ENCODE data around the gene GORASP1.
"Not testable (repeated sequence)": the region's sequence is repeated elsewhere in the genome, so short reads cannot be mapped to it uniquely, and the experiment has no call there.

The GORASP1 gene

DNA sequence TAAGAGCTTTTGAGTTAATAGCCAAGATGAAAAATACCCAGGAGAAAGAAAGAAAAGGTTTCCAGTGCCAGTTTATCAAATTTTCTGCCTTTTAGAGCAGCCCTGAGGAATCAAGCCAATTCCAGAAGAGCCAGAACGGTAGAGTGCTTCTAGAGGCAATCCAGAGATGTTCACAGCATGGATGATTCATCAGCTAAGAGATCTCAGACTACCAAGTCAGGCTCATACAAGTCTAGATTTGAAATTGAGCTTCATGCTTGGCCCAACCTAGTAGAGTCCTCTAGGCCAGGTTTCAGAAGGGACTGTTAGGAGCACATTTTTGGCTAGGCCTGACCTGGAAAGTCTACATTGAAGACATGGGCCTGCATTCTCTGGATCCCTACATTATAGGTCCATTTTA is 40.1 kb downstream of the GORASP1 start:
- no peak overlapping the region for H3K4me3 ChIP-seq (ENCODE audit: low read depth, low read length)
- TF ChIP-seq, protein P1, sequence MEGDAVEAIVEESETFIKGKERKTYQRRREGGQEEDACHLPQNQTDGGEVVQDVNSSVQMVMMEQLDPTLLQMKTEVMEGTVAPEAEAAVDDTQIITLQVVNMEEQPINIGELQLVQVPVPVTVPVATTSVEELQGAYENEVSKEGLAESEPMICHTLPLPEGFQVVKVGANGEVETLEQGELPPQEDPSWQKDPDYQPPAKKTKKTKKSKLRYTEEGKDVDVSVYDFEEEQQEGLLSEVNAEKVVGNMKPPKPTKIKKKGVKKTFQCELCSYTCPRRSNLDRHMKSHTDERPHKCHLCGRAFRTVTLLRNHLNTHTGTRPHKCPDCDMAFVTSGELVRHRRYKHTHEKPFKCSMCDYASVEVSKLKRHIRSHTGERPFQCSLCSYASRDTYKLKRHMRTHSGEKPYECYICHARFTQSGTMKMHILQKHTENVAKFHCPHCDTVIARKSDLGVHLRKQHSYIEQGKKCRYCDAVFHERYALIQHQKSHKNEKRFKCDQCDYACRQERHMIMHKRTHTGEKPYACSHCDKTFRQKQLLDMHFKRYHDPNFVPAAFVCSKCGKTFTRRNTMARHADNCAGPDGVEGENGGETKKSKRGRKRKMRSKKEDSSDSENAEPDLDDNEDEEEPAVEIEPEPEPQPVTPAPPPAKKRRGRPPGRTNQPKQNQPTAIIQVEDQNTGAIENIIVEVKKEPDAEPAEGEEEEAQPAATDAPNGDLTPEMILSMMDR (IDR thresholded peaks at IDR 0.05; ENCODE audit: low read depth, low read length), result no peak
- H3K27me3 ChIP-seq (ENCODE audit: insufficient read depth, low read depth, severe bottlenecking), result no peaks in the 10 kb centered on the region
- DNase-seq, result no peak
- no peaks in the 10 kb centered on the region for H3K9me3 ChIP-seq (ENCODE audit: severe bottlenecking)
- peaks cover 42% of the 10 kb centered on the region for H3K36me3 ChIP-seq
- no peak overlapping the region for H3K27ac ChIP-seq

GRCh38 chr3:39065197-39065596 is 42.2 kb downstream of the GORASP1 start:
- Histone ChIP-seq H3K27ac (no peak overlapping the region), H3K27me3 (ENCODE audit: insufficient read depth, low read depth, severe bottlenecking) (no peaks in the 10 kb centered on the region), H3K36me3 (peaks cover 31% of the 10 kb centered on the region), H3K9me3 (ENCODE audit: severe bottlenecking) (no peaks in the 10 kb centered on the region), H3K4me3 (ENCODE audit: low read depth, low read length) (no peak overlapping the region)
- peak; percentile 27 for DNase-seq
- TF ChIP-seq, protein P1 (IDR thresholded peaks at IDR 0.05; ENCODE audit: low read depth, low read length), result peak; percentile 66

- H3K9me3 ChIP-seq (ENCODE audit: severe bottlenecking), result no peaks in the 10 kb centered on the region
- H3K36me3 ChIP-seq, result peaks cover 27% of the 10 kb centered on the region
- no peaks in the 10 kb centered on the region for H3K27me3 ChIP-seq (ENCODE audit: insufficient read depth, low read depth, severe bottlenecking)
- TF ChIP-seq, protein P1 (IDR thresholded peaks at IDR 0.05; ENCODE audit: low read depth, low read length), result no peak
- no peak for DNase-seq
- H3K4me3 ChIP-seq (ENCODE audit: low read depth, low read length), result no peak overlapping the region
- H3K27ac ChIP-seq, result no peak overlapping the region
Observed at GRCh38 chr3:39064646-39065045, 42.8 kb downstream of the GORASP1 start.

GRCh38 chr3:39063143-39063542 is 44.3 kb downstream of the GORASP1 start:
- DNase-seq, result no peak
- TF ChIP-seq, protein P1 (IDR thresholded peaks at IDR 0.05; ENCODE audit: low read depth, low read length), result no peak
- H3K36me3 ChIP-seq, result peaks cover 19% of the 10 kb centered on the region
- no peak overlapping the region for H3K27ac ChIP-seq
- H3K9me3 ChIP-seq (ENCODE audit: severe bottlenecking), result no peaks in the 10 kb centered on the region
- H3K27me3 ChIP-seq (ENCODE audit: insufficient read depth, low read depth, severe bottlenecking), result no peaks in the 10 kb centered on the region
- no peak overlapping the region for H3K4me3 ChIP-seq (ENCODE audit: low read depth, low read length)

GRCh38 chr3:39062180-39062579 is 45.2 kb downstream of the GORASP1 start:
- no peak for DNase-seq
- no peak overlapping the region for H3K27ac ChIP-seq
- H3K36me3 ChIP-seq, result peaks cover 13% of the 10 kb centered on the region
- H3K4me3 ChIP-seq (ENCODE audit: low read depth, low read length), result no peak overlapping the region
- no peaks in the 10 kb centered on the region for H3K9me3 ChIP-seq (ENCODE audit: severe bottlenecking)
- TF ChIP-seq, protein P1 (IDR thresholded peaks at IDR 0.05; ENCODE audit: low read depth, low read length), result no peak
- H3K27me3 ChIP-seq (ENCODE audit: insufficient read depth, low read depth, severe bottlenecking), result no peaks in the 10 kb centered on the region

GRCh38 chr3:39061228-39061627 is 46.2 kb downstream of the GORASP1 start:
- not testable (repeated sequence) for H3K27me3 ChIP-seq (ENCODE audit: insufficient read depth, low read depth, severe bottlenecking); H3K36me3 ChIP-seq; H3K27ac ChIP-seq; H3K4me3 ChIP-seq (ENCODE audit: low read depth, low read length); H3K9me3 ChIP-seq (ENCODE audit: severe bottlenecking); DNase-seq
